ENCODE data around the gene GSX2. TPM values are rescaled to one million over a fixed set of nuclear protein-coding genes. Genes with fewer than 3 reads are reported as not detected.

GSX2 gene
- total RNA-seq: under 0.01 TPM in 1 of 2 replicates, not detected in the other

DNA sequence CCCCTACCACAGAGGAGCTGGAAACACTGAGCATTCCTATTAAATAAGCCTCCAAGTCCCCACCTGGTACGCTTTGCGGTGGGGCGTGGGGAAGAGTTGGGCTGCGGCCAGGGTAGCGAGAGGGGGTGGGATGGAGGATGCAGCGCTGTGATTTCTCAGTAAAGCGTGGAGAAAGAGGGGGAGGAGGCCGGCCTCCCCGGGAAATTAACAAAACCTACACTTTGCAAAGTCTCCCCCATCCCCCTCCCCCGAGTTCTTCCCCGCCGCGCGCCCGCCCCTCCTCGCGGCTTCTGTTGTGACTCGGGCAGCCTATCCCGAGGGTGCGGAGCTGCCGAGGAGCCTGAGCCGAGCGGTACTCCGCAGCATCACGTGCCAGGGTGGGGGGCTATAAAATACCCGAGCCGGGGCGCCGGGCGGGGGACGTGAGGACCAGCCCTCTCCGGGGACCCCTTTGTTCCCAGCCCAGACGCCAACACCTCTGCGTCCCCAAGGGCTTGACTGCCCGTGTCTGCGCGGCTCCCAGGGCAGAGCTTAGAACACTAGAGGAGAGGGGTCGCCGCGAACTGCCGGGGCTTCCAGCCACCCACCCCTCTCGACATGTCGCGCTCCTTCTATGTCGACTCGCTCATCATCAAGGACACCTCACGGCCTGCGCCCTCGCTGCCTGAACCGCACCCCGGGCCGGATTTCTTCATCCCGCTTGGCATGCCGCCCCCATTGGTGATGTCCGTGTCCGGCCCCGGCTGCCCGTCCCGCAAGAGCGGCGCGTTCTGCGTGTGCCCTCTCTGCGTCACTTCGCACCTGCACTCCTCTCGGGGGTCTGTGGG lies at the start of gene GSX2:
TSS of gene GSX2 (plus strand) at position 416 of the 827 bp plus-strand sequence. CDS start at position 598, 182 bp downstream.

DNA sequence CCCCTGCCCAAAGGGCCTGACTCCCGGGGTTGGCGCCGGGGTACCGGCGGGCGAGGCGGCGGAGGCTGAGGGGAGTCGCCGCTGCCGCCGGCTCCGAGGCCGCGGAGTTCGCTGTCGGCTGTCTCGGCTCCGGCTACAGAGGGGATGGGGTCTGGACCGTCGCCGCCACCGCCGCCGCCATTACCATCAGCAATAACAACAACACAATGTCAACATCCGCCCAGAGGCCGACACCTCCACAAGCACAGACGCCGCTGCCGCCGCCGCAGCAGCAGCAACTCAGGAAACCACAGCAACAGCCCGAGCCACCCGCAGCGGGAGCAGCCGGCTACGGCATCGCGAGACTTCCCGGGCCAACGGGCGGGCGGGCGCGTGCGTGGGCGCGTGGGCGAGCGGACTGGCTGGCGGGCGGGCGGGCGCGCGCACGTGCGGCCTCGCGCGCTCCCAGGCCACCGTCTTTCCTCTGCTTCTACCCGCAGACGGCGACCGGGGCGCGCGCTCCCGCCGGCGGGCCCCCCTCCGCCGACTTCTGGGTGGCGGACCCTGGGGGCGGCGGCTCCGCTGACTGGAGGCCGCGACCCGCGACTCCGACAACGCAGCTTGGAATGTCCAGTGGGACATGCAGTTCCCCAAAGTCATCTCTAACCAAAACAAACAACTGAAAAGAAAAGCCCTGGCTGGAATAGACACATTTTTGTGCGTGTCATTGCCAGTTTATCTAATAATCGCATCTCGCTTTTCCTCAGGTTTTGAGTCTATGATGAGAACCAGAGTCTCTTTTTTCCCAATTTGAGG lies 35.4 kb upstream of the GSX2 start, which contains the start of gene CHIC2:
TSS of gene CHIC2 (minus strand) at position 289 of the 795 bp plus-strand sequence. CDS start 305 bp downstream, outside the sequence.

Other genes with a start within 250 kb of the GSX2 start
- gene CHIC2, start 35.6 kb upstream of the GSX2 start, total RNA-seq: 96.4 and 101 TPM in 2 replicates
- 295 and 354 TPM in 2 replicates for gene PDGFRA, start 129.1 kb downstream of the GSX2 start, total RNA-seq

Data from regular cardiac myocyte (primary cell).